ENCODE measurements around the gene MIPEP.
"Not testable (repeated sequence)": the region's sequence is repeated elsewhere in the genome, so short reads cannot be mapped to it uniquely, and the experiment has no call there.

The MIPEP gene

DNA sequence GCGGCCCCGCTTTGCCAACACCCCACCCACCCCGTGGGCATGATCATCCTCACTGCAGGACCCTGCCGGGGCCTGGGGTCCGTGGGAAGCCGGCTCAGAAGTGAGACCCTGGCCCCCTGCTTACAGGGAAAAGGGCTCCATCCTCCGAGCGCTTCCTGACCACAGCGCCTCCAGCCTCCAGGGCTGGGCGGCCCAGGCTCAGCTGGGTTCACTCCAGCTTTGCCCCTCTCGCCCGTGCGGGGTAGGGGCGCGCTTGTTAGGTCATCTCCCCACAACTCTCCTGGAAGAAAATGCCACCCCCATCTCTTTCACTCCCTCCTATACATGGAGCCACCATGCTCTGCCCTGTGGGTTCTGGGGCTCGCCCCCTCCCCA lies 14.7 kb upstream of the MIPEP start:
- TF ChIP-seq, protein P1, sequence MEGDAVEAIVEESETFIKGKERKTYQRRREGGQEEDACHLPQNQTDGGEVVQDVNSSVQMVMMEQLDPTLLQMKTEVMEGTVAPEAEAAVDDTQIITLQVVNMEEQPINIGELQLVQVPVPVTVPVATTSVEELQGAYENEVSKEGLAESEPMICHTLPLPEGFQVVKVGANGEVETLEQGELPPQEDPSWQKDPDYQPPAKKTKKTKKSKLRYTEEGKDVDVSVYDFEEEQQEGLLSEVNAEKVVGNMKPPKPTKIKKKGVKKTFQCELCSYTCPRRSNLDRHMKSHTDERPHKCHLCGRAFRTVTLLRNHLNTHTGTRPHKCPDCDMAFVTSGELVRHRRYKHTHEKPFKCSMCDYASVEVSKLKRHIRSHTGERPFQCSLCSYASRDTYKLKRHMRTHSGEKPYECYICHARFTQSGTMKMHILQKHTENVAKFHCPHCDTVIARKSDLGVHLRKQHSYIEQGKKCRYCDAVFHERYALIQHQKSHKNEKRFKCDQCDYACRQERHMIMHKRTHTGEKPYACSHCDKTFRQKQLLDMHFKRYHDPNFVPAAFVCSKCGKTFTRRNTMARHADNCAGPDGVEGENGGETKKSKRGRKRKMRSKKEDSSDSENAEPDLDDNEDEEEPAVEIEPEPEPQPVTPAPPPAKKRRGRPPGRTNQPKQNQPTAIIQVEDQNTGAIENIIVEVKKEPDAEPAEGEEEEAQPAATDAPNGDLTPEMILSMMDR (IDR thresholded peaks at IDR 0.05; ENCODE audit: borderline replicate concordance, control extremely low read depth, extremely low read depth, insufficient read depth, missing control alignments), result no peak
- in situ Hi-C loops (cut with MboI; ENCODE audit: low sequenced_read_pairs, unreplicated experiment), result no loop called here
- DNase-seq (ENCODE audit: low spot score), result no peak

DNA sequence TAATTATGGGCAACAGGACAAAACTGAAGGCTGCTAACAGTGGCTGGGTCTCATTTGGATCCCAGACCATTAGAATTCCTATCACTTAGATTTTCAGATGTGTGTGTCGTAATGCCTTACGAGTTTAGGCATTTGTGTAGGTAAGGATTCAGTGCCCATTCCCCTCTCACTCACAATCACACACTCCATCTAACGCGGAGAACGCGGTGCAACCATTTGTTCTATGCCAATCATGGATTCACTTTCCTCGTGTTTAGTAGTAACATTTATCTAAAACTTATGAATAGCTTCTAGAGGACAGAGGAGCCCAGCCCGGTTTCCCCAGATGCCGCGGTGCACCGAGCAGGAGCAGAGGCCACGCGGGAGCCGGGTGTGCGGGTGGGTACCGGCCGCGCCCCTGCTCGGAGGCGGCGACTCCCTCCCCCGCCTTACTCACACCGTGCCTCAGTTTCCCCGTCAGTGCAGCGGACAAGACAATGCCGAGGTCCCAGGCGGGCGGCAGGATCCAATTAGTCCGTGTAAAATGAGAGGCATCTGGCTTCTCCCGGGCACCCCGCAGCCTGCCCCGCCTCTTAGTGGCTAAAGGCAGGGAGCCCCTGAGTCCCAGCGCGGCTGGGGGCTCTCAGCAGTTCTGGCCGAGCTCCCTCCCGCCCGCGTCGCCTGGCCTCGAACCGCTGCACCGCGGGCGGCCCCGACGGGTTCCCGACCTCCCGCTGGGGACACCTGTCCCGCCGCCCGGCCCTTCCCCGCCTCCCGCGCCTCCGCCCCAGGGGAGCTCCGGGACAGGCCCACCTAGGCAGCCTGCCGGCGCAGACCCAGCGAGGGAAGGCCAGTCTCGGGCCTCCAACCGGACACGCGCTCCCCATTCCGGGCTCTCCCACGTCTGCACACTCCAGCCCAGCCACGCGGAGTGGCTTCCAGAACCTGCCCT lies 14.0 kb upstream of the MIPEP start:
- in situ Hi-C loops (cut with MboI; ENCODE audit: low sequenced_read_pairs, unreplicated experiment), result no loop called here
- TF ChIP-seq, protein P1 (IDR thresholded peaks at IDR 0.05; ENCODE audit: borderline replicate concordance, control extremely low read depth, extremely low read depth, insufficient read depth, missing control alignments), result no peak

DNA sequence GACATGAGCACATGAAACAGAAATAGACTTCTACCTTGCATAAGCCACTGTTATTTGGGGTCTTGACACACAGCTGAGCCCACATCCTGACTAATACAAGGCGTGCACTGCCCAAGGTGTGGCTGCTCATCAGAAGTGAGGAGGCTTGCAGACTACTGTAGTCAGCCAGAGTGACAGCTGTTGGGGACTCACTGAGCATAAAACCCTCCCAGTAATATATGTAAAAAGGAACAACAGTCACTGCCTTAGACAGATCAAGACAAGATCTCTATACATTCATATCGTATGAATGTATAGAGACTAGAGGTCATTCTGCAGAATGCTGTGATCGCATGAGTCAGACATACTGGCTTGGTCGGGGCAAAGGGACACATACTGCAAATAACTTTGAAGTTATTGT lies 12.2 kb upstream of the MIPEP start:
- TF ChIP-seq, protein P1 (IDR thresholded peaks at IDR 0.05; ENCODE audit: borderline replicate concordance, control extremely low read depth, extremely low read depth, insufficient read depth, missing control alignments), result no peak
- in situ Hi-C loops (cut with MboI; ENCODE audit: low sequenced_read_pairs, unreplicated experiment), result no loop called here
- no peak for DNase-seq (ENCODE audit: low spot score)

More for the DNA sequence above, 14.0 kb upstream of the MIPEP start:
- peak; percentile 33 for DNase-seq (ENCODE audit: low spot score)

DNA sequence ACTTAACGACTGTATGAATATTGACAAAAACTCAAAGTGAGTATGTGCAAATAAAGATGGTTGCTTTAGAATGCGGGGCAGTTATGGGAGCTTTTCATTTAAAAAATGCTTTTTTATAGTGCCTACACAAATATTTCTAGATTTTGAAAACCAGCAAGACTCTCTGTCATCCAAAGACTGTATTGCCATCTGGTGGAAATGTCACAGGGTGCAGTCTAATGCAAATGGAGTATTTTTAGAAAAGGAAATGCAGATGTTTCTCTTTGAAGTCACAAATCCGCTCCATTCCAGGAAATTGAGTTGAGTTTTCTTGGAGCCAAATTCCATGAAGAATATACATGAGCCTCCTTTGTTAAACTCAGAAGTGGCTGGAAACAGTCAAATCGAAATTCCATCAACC lies 10.4 kb upstream of the MIPEP start:
- in situ Hi-C loops (cut with MboI; ENCODE audit: low sequenced_read_pairs, unreplicated experiment), result loop anchor here (25.0 kb wide), 1 partner anchor 437 kb away; no protein-coding TSS in a partner anchor
- DNase-seq (ENCODE audit: low spot score), result peak; percentile 32
- TF ChIP-seq, protein P1 (IDR thresholded peaks at IDR 0.05; ENCODE audit: borderline replicate concordance, control extremely low read depth, extremely low read depth, insufficient read depth, missing control alignments), result peak; percentile 36

DNA sequence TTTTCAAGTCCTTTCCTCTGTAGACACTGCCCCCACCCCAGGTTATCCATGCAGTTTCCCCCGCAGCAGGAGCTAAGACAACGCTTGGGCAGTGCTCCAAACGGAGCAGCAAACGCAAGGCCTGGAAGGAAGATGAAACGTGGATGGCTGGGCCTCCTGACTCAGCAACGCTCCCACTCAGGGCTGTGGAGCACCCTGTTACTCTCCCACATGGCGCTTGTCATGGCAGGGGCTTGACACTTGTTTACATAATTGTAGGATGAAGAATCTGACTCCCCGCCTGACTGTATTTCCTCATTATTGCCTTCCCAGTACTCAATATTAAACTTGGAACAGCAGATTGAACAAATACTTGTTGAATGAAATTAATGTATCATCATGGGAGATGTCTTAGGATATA lies 8.9 kb upstream of the MIPEP start:
- no peak for DNase-seq (ENCODE audit: low spot score)
- TF ChIP-seq, protein P1 (IDR thresholded peaks at IDR 0.05; ENCODE audit: borderline replicate concordance, control extremely low read depth, extremely low read depth, insufficient read depth, missing control alignments), result no peak
- in situ Hi-C loops (cut with MboI; ENCODE audit: low sequenced_read_pairs, unreplicated experiment), result loop anchor here (25.0 kb wide), 1 partner anchor 436 kb away; no protein-coding TSS in a partner anchor

GRCh38 chr13:23897452-23897919 lies 8.3 kb upstream of the MIPEP start, which contains the start of gene C1QTNF9B:
TSS of gene C1QTNF9B (minus strand) at chr13:23897502.
- in situ Hi-C loops (cut with MboI; ENCODE audit: low sequenced_read_pairs, unreplicated experiment), result loop anchor here (25.0 kb wide), 1 partner anchor 435 kb away; no protein-coding TSS in a partner anchor
- not testable (repeated sequence) for DNase-seq (ENCODE audit: low spot score)

DNA sequence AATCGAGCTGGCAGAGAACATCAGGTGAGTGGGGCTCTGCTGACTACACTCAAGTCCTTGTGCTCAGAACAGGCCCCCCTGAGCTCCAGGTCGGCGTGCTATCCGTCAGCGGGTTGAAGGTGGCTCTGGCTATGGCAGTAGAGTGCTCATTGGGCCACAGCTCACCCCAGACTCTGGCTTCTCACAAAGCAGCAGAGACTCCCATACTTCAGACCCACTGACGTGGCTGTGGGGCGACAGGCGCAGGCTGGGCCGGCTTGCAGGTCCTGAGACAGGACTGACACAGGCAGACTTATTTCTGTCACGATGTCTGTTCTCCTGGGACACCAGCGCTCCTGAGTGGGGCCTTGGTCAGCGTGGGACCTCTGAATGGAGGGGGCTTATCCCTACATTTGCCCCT lies 5.5 kb upstream of the MIPEP start:
- DNase-seq (ENCODE audit: low spot score), result not testable (repeated sequence)
- in situ Hi-C loops (cut with MboI; ENCODE audit: low sequenced_read_pairs, unreplicated experiment), result loop anchor here (25.0 kb wide), 1 partner anchor 432 kb away; no protein-coding TSS in a partner anchor

GRCh38 chr13:23893791-23894190 lies 4.6 kb upstream of the MIPEP start:
- not testable (repeated sequence) for DNase-seq (ENCODE audit: low spot score)
- in situ Hi-C loops (cut with MboI; ENCODE audit: low sequenced_read_pairs, unreplicated experiment), result loop anchor here (25.0 kb wide), 1 partner anchor 431 kb away; no protein-coding TSS in a partner anchor

All from GM13976 (cell line).